HG03442 (cell line): Measurements from ENCODE around the gene SLFN11.
"Not testable (repeated sequence)": the region's sequence is repeated elsewhere in the genome, so short reads cannot be mapped to it uniquely, and the experiment has no call there.

Source experiments
- ATAC-seq: cut with Tn5 transposase; IDR thresholded peaks from one replicate; pipeline ENCODE4 v1.9.1; 2021; ENCODE audit warnings: mild to moderate bottlenecking, moderate library complexity; ENCODE audit not compliant: unreplicated experiment

Gene SLFN11

GRCh38 chr17:35359398-35359797, 14.0 kb downstream of the SLFN11 start:
- ATAC-seq, result no peak

GRCh38 chr17:35352284-35352683, 21.1 kb downstream of the SLFN11 start:
- ATAC-seq, result no peak

GRCh38 chr17:35350493-35350892, 22.9 kb downstream of the SLFN11 start:
- ATAC-seq, result no peak

- no peak for ATAC-seq
These were observed 27.3 kb downstream of the SLFN11 start for GRCh38 chr17:35345926-35346771.

- ATAC-seq, result no peak
These were observed 27.9 kb downstream of the SLFN11 start for GRCh38 chr17:35345445-35345925.

GRCh38 chr17:35344262-35344661, 29.2 kb downstream of the SLFN11 start:
- no peak for ATAC-seq

- no peak for ATAC-seq
These were observed 31.1 kb downstream of the SLFN11 start for GRCh38 chr17:35342276-35342675.

- ATAC-seq, result no peak
These were observed 31.9 kb downstream of the SLFN11 start for GRCh38 chr17:35341411-35341992.

- ATAC-seq, result no peak
These were observed 35.2 kb downstream of the SLFN11 start for GRCh38 chr17:35338230-35338629.

GRCh38 chr17:35337364-35337763, 36.1 kb downstream of the SLFN11 start:
- ATAC-seq, result no peak

GRCh38 chr17:35333578-35333977, 39.8 kb downstream of the SLFN11 start:
- ATAC-seq, result not testable (repeated sequence)

GRCh38 chr17:35322749-35323148, 50.7 kb downstream of the SLFN11 start:
- ATAC-seq, result no peak

GRCh38 chr17:35315971-35316370, 57.5 kb downstream of the SLFN11 start:
- no peak for ATAC-seq

GRCh38 chr17:35315283-35315682, 58.1 kb downstream of the SLFN11 start:
- no peak for ATAC-seq

- no peak for ATAC-seq
These were observed 58.8 kb downstream of the SLFN11 start for GRCh38 chr17:35314415-35315216.

- ATAC-seq, result no peak
These were observed 59.5 kb downstream of the SLFN11 start for GRCh38 chr17:35313875-35314409.

- peak; percentile 61 for ATAC-seq
These were observed 60.4 kb downstream of the SLFN11 start for GRCh38 chr17:35312790-35313711.

- no peak for ATAC-seq
These were observed 61.1 kb downstream of the SLFN11 start for GRCh38 chr17:35312346-35312745.

GRCh38 chr17:35309345-35309744, 64.1 kb downstream of the SLFN11 start:
- not testable (repeated sequence) for ATAC-seq
